NCI-H146 treated with DMSO at 0.1 percent for 48 hours (cell line): Measurements from ENCODE around the gene TMEM8B.
"Not testable (repeated sequence)": the region's sequence is repeated elsewhere in the genome, so short reads cannot be mapped to it uniquely, and the experiment has no call there.

Source experiments
- DNase-seq: peaks from one replicate; lab custom pipeline; 2025; ENCODE audit not compliant: unreplicated experiment; lab: John Stamatoyannopoulos, UW

TMEM8B gene

GRCh38 chr9:35905912-35906679, 77.1 kb downstream of the TMEM8B start, which contains the start of gene HRCT1:
HRCT1 (plus strand) TSS chr9:35906202; CDS start chr9:35906288, 86 bp downstream.
- no peak for DNase-seq

GRCh38 chr9:35906923-35907699, 78.1 kb downstream of the TMEM8B start:
- no peak for DNase-seq

- DNase-seq: no peak
These were observed 78.9 kb downstream of the TMEM8B start for GRCh38 chr9:35907711-35908503.

- DNase-seq: no peak
These were observed 79.6 kb downstream of the TMEM8B start for GRCh38 chr9:35908504-35909125.

- no peak for DNase-seq
These were observed 80.2 kb downstream of the TMEM8B start, which contains the start of gene SPAAR for GRCh38 chr9:35909274-35909673. SPAAR (plus strand) TSS chr9:35909490; CDS start chr9:35910464, 974 bp downstream.

GRCh38 chr9:35909687-35910612, 80.9 kb downstream of the TMEM8B start:
- no peak for DNase-seq

- no peak for DNase-seq
These were observed 81.8 kb downstream of the TMEM8B start for GRCh38 chr9:35910613-35911359.

- DNase-seq: no peak
These were observed 82.7 kb downstream of the TMEM8B start for GRCh38 chr9:35911690-35912089.

- DNase-seq: no peak
These were observed 83.9 kb downstream of the TMEM8B start for GRCh38 chr9:35912791-35913400.

- not testable (repeated sequence) for DNase-seq
These were observed 84.4 kb downstream of the TMEM8B start for GRCh38 chr9:35913429-35913828.

GRCh38 chr9:35914301-35914807, 85.3 kb downstream of the TMEM8B start:
- no peak for DNase-seq
